Measurements from ENCODE around the gene EXOC3L2. TPM values are rescaled to one million over a fixed set of nuclear protein-coding genes. Genes with fewer than 3 reads are reported as not detected.

EXOC3L2 gene
- total and polyA plus RNA-seq, 2 of the 8 experiments (the other 6 are each of a cell fraction or from before 2014, with no cell fraction given), result 1.4 to 1.6 TPM

DNA sequence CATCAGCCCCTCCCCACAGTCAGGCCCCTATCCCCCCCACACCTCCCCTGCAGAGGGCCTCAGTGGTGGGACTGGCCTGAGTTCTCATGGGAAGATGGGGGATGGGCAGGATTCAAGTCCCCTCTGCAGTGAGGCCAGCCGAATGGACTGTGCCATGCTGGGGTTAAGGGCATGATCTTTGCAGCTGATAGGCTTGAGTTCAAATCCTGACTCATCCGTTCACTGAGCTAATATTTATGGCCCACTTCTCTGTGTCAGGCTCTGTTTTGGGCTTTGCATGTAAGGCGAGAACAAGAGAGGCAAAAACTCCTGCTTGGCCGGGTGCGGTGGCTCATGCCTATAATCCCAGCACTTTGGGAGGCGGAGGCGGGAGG, 26.5 kb upstream of the EXOC3L2 start:
- Histone ChIP-seq H3K4me3 (ENCODE audit: extremely low read depth in 1 of 4, insufficient read depth in 2 of 4, low read depth in 3 of 4, low read length in 4 of 4) (no peak overlapping the region), H2BK12ac (ENCODE audit: low read depth, low read length) (no peak overlapping the region), H3K79me2 (ENCODE audit: control insufficient read depth in 1 of 2, insufficient read depth in 2 of 2, low read length in 2 of 2) (no peaks in the 10 kb centered on the region), H3K23ac (ENCODE audit: insufficient read length) (no peak overlapping the region), H3K56ac (replicated peaks; ENCODE audit: insufficient read length, low read depth, low read length) (no peak overlapping the region), H3K4me2 (ENCODE audit: insufficient read depth in 1 of 2, low read depth in 2 of 2, low read length in 2 of 2) (no peak overlapping the region), H4K91ac (replicated peaks; ENCODE audit: insufficient read length, low read length) (no peak overlapping the region), H3K9me3 (ENCODE audit: insufficient read depth in 2 of 2, low read depth in 1 of 2, low read length in 1 of 2) (no peaks in the 10 kb centered on the region), H2AFZ (ENCODE audit: low read length) (no peak overlapping the region), H3K18ac (ENCODE audit: extremely low read depth, low read length) (no peak overlapping the region), H2BK5ac (ENCODE audit: low read depth, low read length) (no peak overlapping the region), H3K4ac (replicated peaks; ENCODE audit: insufficient read length, low read depth, low read length) (no peak overlapping the region), H4K20me1 (replicated peaks in 1 of 2; ENCODE audit: control insufficient read depth in 1 of 2, insufficient read depth in 2 of 2, low read length in 2 of 2) (peaks cover 0 to 2% of the 10 kb centered on the region in 2 experiments), H4K8ac (ENCODE audit: extremely low read depth, insufficient read depth, low read length) (no peak overlapping the region), H3K27ac (ENCODE audit: low read depth, low read length) (no peak overlapping the region), H2AK5ac (ENCODE audit: low read depth, low read length) (no peak overlapping the region), H4K5ac (ENCODE audit: insufficient read length, low read depth, low read length) (no peak overlapping the region), H3K27me3 (replicated peaks in 1 of 4; ENCODE audit: control insufficient read depth in 3 of 4, extremely low read depth in 1 of 4, insufficient read depth in 3 of 4, low read length in 3 of 4) (no peaks in the 10 kb centered on the region), H3K9ac (replicated peaks in 1 of 4; ENCODE audit: extremely low read depth in 1 of 4, low read depth in 3 of 4, low read length in 3 of 4) (no peak overlapping the region), H3K23me2 (ENCODE audit: low read depth, low read length) (no peaks in the 10 kb centered on the region), H2BK15ac (ENCODE audit: low read length) (no peak overlapping the region), H3K79me1 (ENCODE audit: low read depth, low read length) (no peaks in the 10 kb centered on the region), H3K4me1 (replicated peaks in 1 of 4; ENCODE audit: control insufficient read depth in 3 of 4, insufficient read depth in 4 of 4, low read length in 3 of 4) (no peaks in the 10 kb centered on the region), H2BK120ac (replicated peaks; ENCODE audit: low read depth, low read length) (no peak overlapping the region), H3K14ac (ENCODE audit: insufficient read length) (no peak overlapping the region), H3K36me3 (ENCODE audit: control insufficient read depth in 2 of 4, insufficient read depth in 4 of 4, low read length in 3 of 4) (peaks cover 5 to 7% (median 6%) of the 10 kb centered on the region in 4 experiments; a peak in 4 of 8 replicates), H2BK20ac (ENCODE audit: low read length) (no peak overlapping the region)
- ChIA-PET POLR2A (ENCODE audit: partially characterized antibody) (no interaction called here), CTCF (ENCODE audit: partially characterized antibody) (interaction anchor here (1.3 kb wide), 1 partner anchor 50 kb away, joined by 4 read pairs; no protein-coding TSS in a partner anchor)
- FAIRE-seq (no peak), DNase-seq (ENCODE audit: low read depth in 1 of 2, low spot score in 2 of 2) (no peak)
- 82% methylated on average over 7 of the region's 7 CpGs; no CpG with 5 or more reads in 1 of the 2 experiments for WGBS, 2 experiments (ENCODE audit: extremely low coverage in 1 of 2, insufficient coverage in 1 of 2, insufficient read length in 1 of 2, insufficient replicate concordance in 2 of 2, low coverage in 1 of 2, low lambda C conversion rate in 2 of 2, missing lambda C conversion rate in 1 of 2)
- TF ChIP-seq NANOG (IDR thresholded peaks at IDR 0.05; ENCODE audit: insufficient read depth, low read depth, low read length, poor library complexity, severe bottlenecking), result no peak
- TF ChIP-seq TCF12 (IDR thresholded peaks at IDR 0.05; ENCODE audit: low read depth, low read length), result no peak
- no peak for TF ChIP-seq POLR2A (IDR thresholded peaks at IDR 0.05; ENCODE audit: control extremely low read depth in 1 of 2, low read depth in 2 of 2, low read length in 2 of 2)
- no peak for TF ChIP-seq SUZ12 (IDR thresholded peaks at IDR 0.05; ENCODE audit: low read length)
- TF ChIP-seq RNF2 (IDR thresholded peaks at IDR 0.05; ENCODE audit: borderline replicate concordance, low read depth, low read length, missing control alignments, poor library complexity, severe bottlenecking), result no peak
- TF ChIP-seq, protein P1, sequence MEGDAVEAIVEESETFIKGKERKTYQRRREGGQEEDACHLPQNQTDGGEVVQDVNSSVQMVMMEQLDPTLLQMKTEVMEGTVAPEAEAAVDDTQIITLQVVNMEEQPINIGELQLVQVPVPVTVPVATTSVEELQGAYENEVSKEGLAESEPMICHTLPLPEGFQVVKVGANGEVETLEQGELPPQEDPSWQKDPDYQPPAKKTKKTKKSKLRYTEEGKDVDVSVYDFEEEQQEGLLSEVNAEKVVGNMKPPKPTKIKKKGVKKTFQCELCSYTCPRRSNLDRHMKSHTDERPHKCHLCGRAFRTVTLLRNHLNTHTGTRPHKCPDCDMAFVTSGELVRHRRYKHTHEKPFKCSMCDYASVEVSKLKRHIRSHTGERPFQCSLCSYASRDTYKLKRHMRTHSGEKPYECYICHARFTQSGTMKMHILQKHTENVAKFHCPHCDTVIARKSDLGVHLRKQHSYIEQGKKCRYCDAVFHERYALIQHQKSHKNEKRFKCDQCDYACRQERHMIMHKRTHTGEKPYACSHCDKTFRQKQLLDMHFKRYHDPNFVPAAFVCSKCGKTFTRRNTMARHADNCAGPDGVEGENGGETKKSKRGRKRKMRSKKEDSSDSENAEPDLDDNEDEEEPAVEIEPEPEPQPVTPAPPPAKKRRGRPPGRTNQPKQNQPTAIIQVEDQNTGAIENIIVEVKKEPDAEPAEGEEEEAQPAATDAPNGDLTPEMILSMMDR (IDR thresholded peaks at IDR 0.05; ENCODE audit: control extremely low read depth in 1 of 3, insufficient read depth in 1 of 3, low read depth in 1 of 3, low read length in 3 of 3), result no peak
- TF ChIP-seq KDM4A (IDR thresholded peaks at IDR 0.05; ENCODE audit: low read depth, low read length, severe bottlenecking), result no peak
- no peak for TF ChIP-seq BACH1 (IDR thresholded peaks at IDR 0.05; ENCODE audit: low read length)
- no peak for TF ChIP-seq SP1 (IDR thresholded peaks at IDR 0.05; ENCODE audit: low read depth, low read length)
- TF ChIP-seq CREB1 (IDR thresholded peaks at IDR 0.05), result no peak
- no peak for TF ChIP-seq CEBPB (IDR thresholded peaks at IDR 0.05; ENCODE audit: low read depth, low read length)
- TF ChIP-seq, protein P2, sequence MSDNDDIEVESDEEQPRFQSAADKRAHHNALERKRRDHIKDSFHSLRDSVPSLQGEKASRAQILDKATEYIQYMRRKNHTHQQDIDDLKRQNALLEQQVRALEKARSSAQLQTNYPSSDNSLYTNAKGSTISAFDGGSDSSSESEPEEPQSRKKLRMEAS (IDR thresholded peaks at IDR 0.05), result no peak
- no peak for TF ChIP-seq JUND (IDR thresholded peaks at IDR 0.05; ENCODE audit: low read length)

Measured in H1 (cell line).